H1 (cell line): ENCODE measurements around the gene TSEN54. TPM values are rescaled to one million over a fixed set of nuclear protein-coding genes. Genes with fewer than 3 reads are reported as not detected.

Source experiments
- CTCF ChIA-PET: fragments of 300-600 bp; sonication (Branson Sonifier 250); formaldehyde crosslinking; loops from one replicate; lab custom pipeline; 2021; ENCODE audit not compliant: partially characterized antibody; lab: Charles Lee
- POLR2A ChIA-PET: fragments of 300-600 bp; sonication (Branson Sonifier 250); formaldehyde crosslinking; loops from one replicate; lab custom pipeline; 2021; ENCODE audit warnings: inconsistent platforms; ENCODE audit not compliant: partially characterized antibody; lab: Charles Lee
- DNase-seq, 2 experiments: peaks; one replicate each; pipeline versions ENCODE4 v3.0.0 to v3.0.0-alpha.2; 2010 to 2022; ENCODE audit warnings: low spot score in 2 of 2, low read depth in 1 of 2, mixed read lengths in 1 of 2
- FAIRE-seq: peaks from 2 replicates; lab custom pipeline; 2011; peaks lifted over from hg19 to GRCh38; lab: Jason Lieb, UNC
- H2AFZ ChIP-seq: 2 replicates; pipeline ENCODE4 v1.8.1; 2012; ENCODE audit warnings: low read length, inconsistent platforms
- H2AK5ac ChIP-seq: 2 replicates; pipeline ENCODE4 v1.6.1; 2013; ENCODE audit warnings: low read depth, low read length
- H2BK120ac ChIP-seq: replicated peaks from 2 replicates; pipeline ENCODE3; 2013; ENCODE audit warnings: low read depth, low read length, inconsistent platforms
- H2BK12ac ChIP-seq: 2 replicates; pipeline ENCODE4 v1.6.1; 2013; ENCODE audit warnings: low read depth, low read length
- H2BK15ac ChIP-seq: 2 replicates; pipeline ENCODE4 v1.6.1; 2013; ENCODE audit warnings: low read length
- H2BK20ac ChIP-seq: 2 replicates; pipeline ENCODE4 v1.6.1; 2013; ENCODE audit warnings: low read length
- H2BK5ac ChIP-seq: 2 replicates; pipeline ENCODE4 v1.6.1; 2013; ENCODE audit warnings: low read depth, low read length
- H3K14ac ChIP-seq: 2 replicates; pipeline ENCODE4 v1.6.1; 2013; ENCODE audit warnings: inconsistent platforms; ENCODE audit not compliant: insufficient read length
- H3K18ac ChIP-seq: 2 replicates; pipeline ENCODE4 v1.6.1; 2013; ENCODE audit warnings: low read length; ENCODE audit errors: extremely low read depth
- H3K23ac ChIP-seq: 2 replicates; pipeline ENCODE4 v1.6.1; 2013; ENCODE audit warnings: inconsistent platforms; ENCODE audit not compliant: insufficient read length
- H3K23me2 ChIP-seq: 2 replicates; pipeline ENCODE4 v1.6.1; 2013; ENCODE audit warnings: low read depth, low read length
- H3K27ac ChIP-seq: 2 replicates; pipeline ENCODE4 v1.6.1; 2011; ENCODE audit warnings: low read depth, low read length, inconsistent platforms
- H3K27me3 ChIP-seq, 4 experiments: replicated peaks in 1 of 4; 1 replicate in 1 of 4; 2 replicates in 3 of 4; pipeline versions ENCODE4 v1.6.1 to v1.8.1; 2011 to 2013; ENCODE audit warnings: low read length in 3 of 4, mild to moderate bottlenecking in 3 of 4, inconsistent platforms in 2 of 4, mixed read lengths in 2 of 4, moderate library complexity in 1 of 4; ENCODE audit not compliant: control insufficient read depth in 3 of 4, insufficient read depth in 3 of 4; ENCODE audit errors: extremely low read depth in 1 of 4
- H3K36me3 ChIP-seq, 4 experiments: 2 replicates each; pipeline versions ENCODE4 v1.6.1 to v1.8.1; 2011 to 2013; ENCODE audit warnings: mild to moderate bottlenecking in 4 of 4, low read length in 3 of 4, moderate library complexity in 2 of 4, control low read depth in 1 of 4, inconsistent platforms in 1 of 4; ENCODE audit not compliant: insufficient read depth in 4 of 4, control insufficient read depth in 2 of 4
- H3K4ac ChIP-seq: replicated peaks from 2 replicates; pipeline ENCODE3; 2013; ENCODE audit warnings: low read length, low read depth, mixed read lengths, inconsistent platforms; ENCODE audit not compliant: insufficient read length
- H3K4me1 ChIP-seq, 4 experiments: replicated peaks in 1 of 4; 1 replicate in 1 of 4; 2 replicates in 3 of 4; pipeline versions ENCODE4 v1.6.1 to v1.8.1; 2011 to 2013; ENCODE audit warnings: low read length in 3 of 4, inconsistent platforms in 2 of 4, mixed read lengths in 1 of 4; ENCODE audit not compliant: insufficient read depth in 4 of 4, control insufficient read depth in 3 of 4
- H3K4me2 ChIP-seq, 2 experiments: 2 replicates each; pipeline versions ENCODE4 v1.6.1 to v1.8.1; 2011 to 2013; ENCODE audit warnings: low read depth in 2 of 2, low read length in 2 of 2, control low read depth in 1 of 2, inconsistent platforms in 1 of 2, mild to moderate bottlenecking in 1 of 2; ENCODE audit not compliant: insufficient read depth in 1 of 2
- H3K4me3 ChIP-seq, 4 experiments: fragments of 200-600, 300-600 bp in 1 of 4; sonication (generic), shearing (Covaris generic), sonication (Bioruptor Twin) in 1 of 4; 2 replicates each; pipeline versions ENCODE4 v1.5.1 to v1.8.1; 2011 to 2016; ENCODE audit warnings: low read length in 4 of 4, low read depth in 3 of 4, control low read depth in 2 of 4, inconsistent platforms in 2 of 4, mild to moderate bottlenecking in 2 of 4, mixed read lengths in 1 of 4, moderate library complexity in 1 of 4; ENCODE audit not compliant: insufficient read depth in 2 of 4; ENCODE audit errors: extremely low read depth in 1 of 4
- H3K56ac ChIP-seq: replicated peaks from 2 replicates; pipeline ENCODE3; 2013; ENCODE audit warnings: low read depth, mild to moderate bottlenecking, mixed read lengths, low read length, inconsistent platforms; ENCODE audit not compliant: insufficient read length
- H3K79me1 ChIP-seq: 2 replicates; pipeline ENCODE4 v1.6.1; 2013; ENCODE audit warnings: low read depth, low read length, control low read depth
- H3K79me2 ChIP-seq, 2 experiments: 2 replicates each; pipeline versions ENCODE4 v1.6.1 to v1.8.1; 2012 to 2013; ENCODE audit warnings: low read length in 2 of 2, mild to moderate bottlenecking in 2 of 2, inconsistent platforms in 1 of 2; ENCODE audit not compliant: insufficient read depth in 2 of 2, control insufficient read depth in 1 of 2
- H3K9ac ChIP-seq, 4 experiments: replicated peaks in 1 of 4; 1 replicate in 1 of 4; 2 replicates in 3 of 4; pipeline versions ENCODE4 v1.6.1 to v1.8.1; 2011 to 2013; ENCODE audit warnings: low read depth in 3 of 4, low read length in 3 of 4, control low read depth in 2 of 4, mild to moderate bottlenecking in 2 of 4, moderate library complexity in 2 of 4, inconsistent platforms in 1 of 4; ENCODE audit errors: extremely low read depth in 1 of 4
- H3K9me3 ChIP-seq, 2 experiments: 2 replicates each; pipeline versions ENCODE4 v1.6.1 to v1.8.1; 2012 to 2013; ENCODE audit warnings: mild to moderate bottlenecking in 2 of 2, moderate library complexity in 2 of 2, control low read depth in 1 of 2, inconsistent platforms in 1 of 2, low read depth in 1 of 2, low read length in 1 of 2, mixed read lengths in 1 of 2; ENCODE audit not compliant: insufficient read depth in 2 of 2
- H4K20me1 ChIP-seq, 2 experiments: replicated peaks in 1 of 2; 2 replicates each; pipeline versions ENCODE3 to v1.8.1; 2011 to 2013; ENCODE audit warnings: inconsistent platforms in 2 of 2, low read length in 2 of 2, mild to moderate bottlenecking in 1 of 2; ENCODE audit not compliant: insufficient read depth in 2 of 2, control insufficient read depth in 1 of 2
- H4K5ac ChIP-seq: 2 replicates; pipeline ENCODE4 v1.6.1; 2013; ENCODE audit warnings: low read length, low read depth, mixed read lengths, inconsistent platforms; ENCODE audit not compliant: insufficient read length
- H4K8ac ChIP-seq: 2 replicates; pipeline ENCODE4 v1.8.0; 2013; ENCODE audit warnings: mild to moderate bottlenecking, moderate library complexity, low read length, inconsistent platforms; ENCODE audit not compliant: insufficient read depth; ENCODE audit errors: extremely low read depth
- H4K91ac ChIP-seq: replicated peaks from 2 replicates; pipeline ENCODE3; 2013; ENCODE audit warnings: low read length, mixed read lengths, inconsistent platforms; ENCODE audit not compliant: insufficient read length
- BCL11A ChIP-seq, 2 experiments: IDR thresholded peaks; one replicate each; pipeline ENCODE4 v1.6.1; 2011; ENCODE audit warnings: low read depth in 2 of 2, low read length in 2 of 2, mild to moderate bottlenecking in 2 of 2
- BRCA1 ChIP-seq: IDR thresholded peaks from 2 replicates; pipeline ENCODE4 v1.6.1; 2012; ENCODE audit warnings: low read depth, low read length, improper control_type of control experiment
- KDM4A ChIP-seq: IDR thresholded peaks from one replicate; pipeline ENCODE4 v1.7.1; 2012; ENCODE audit warnings: low read depth, mild to moderate bottlenecking, moderate library complexity, low read length, inconsistent platforms; ENCODE audit not compliant: severe bottlenecking
- POLR2AphosphoS5 ChIP-seq: IDR thresholded peaks from 2 replicates; pipeline ENCODE4 v1.6.1; 2011; ENCODE audit warnings: low read depth, low read length
- WGBS, 2 experiments: shearing (Covaris generic) in 1 of 2; methylation state at CpG; one replicate each; pipeline versions ENCODE4 v1.1.6 to v1.1.7; 2013 to 2015; ENCODE audit warnings: low lambda C conversion rate in 2 of 2, mixed read lengths in 2 of 2, inconsistent platforms in 1 of 2, low coverage in 1 of 2, missing lambda C conversion rate in 1 of 2; ENCODE audit not compliant: insufficient replicate concordance in 2 of 2, insufficient coverage in 1 of 2, insufficient read length in 1 of 2; ENCODE audit errors: extremely low coverage in 1 of 2, missing lambda C conversion rate in 1 of 2; 5-methylcytosine and 5-hydroxymethylcytosine counted together
- polyA plus RNA-seq, 7 experiments: library from polyadenylated mRNA; depleted of rRNA in 3 of 7; stranded (reverse) in 5 of 7; unstranded in 2 of 7; fragments of >200 nt in 5 of 7; fragments of 200-250 nt in 2 of 7; gene quantifications; 1 replicate in 5 of 7; 2 replicates in 1 of 7; 4 replicates in 1 of 7; pipeline versions ENCODE4 v1.2.1 to v1.2.3, GENCODE V29; 2011 to 2013; ENCODE audit warnings: missing spikeins in 2 of 7, mixed read lengths in 2 of 7
- total RNA-seq: library from RNA; stranded (reverse); fragmentation: NEBNext Ultra II Directional; extraction: Animal tissue kit (Norgen Biotek cat#: 25700); gene quantifications from 2 replicates; pipeline ENCODE4 v1.2.1, GENCODE V29; 2021

TSEN54 gene
- total and polyA plus RNA-seq, 2 of the 8 experiments (the other 6 are each of a cell fraction or from before 2014, with no cell fraction given): 43.6 to 60.3 TPM

- H3K4me2 ChIP-seq: no peak overlapping the region
- POLR2A ChIA-PET: interaction anchor here (0.9 to 6.4 kb wide), 8 partner anchors 8 to 263 kb away, joined by 3 to 35 read pairs (median 4); partner anchors contain the start of genes CASKIN2 and TSEN54
- H2AFZ ChIP-seq: no peak overlapping the region
- no peaks in the 10 kb centered on the region for H3K4me1 ChIP-seq
- no peaks in the 10 kb centered on the region for H3K9me3 ChIP-seq
- WGBS, 2 experiments: 88% methylated on average over 17 of the region's 17 CpGs; no CpG with 5 or more reads in 1 of the 2 experiments
- H2BK5ac ChIP-seq: no peak overlapping the region
- no peak overlapping the region for H4K8ac ChIP-seq
- no peak overlapping the region; the same call in 1 of the 2 replicates for H3K27ac ChIP-seq
- no peak overlapping the region for H2BK20ac ChIP-seq
- no peaks in the 10 kb centered on the region for H3K79me1 ChIP-seq
- peaks cover 3 to 8% (median 6%) of the 10 kb centered on the region in 4 experiments; a peak in 6 of 8 replicates for H3K36me3 ChIP-seq
- no peak overlapping the region for H2BK12ac ChIP-seq
- no peaks in the 10 kb centered on the region for H3K27me3 ChIP-seq
- no peak overlapping the region for H3K4ac ChIP-seq
- H2BK120ac ChIP-seq: no peak overlapping the region
- H3K14ac ChIP-seq: no peak overlapping the region
- H3K79me2 ChIP-seq: no peaks in the 10 kb centered on the region
- no peak overlapping the region for H3K56ac ChIP-seq
- H3K23ac ChIP-seq: no peak overlapping the region
- no peak for FAIRE-seq
- no peaks in the 10 kb centered on the region for H3K23me2 ChIP-seq
- no peak overlapping the region for H3K18ac ChIP-seq
- no peak overlapping the region for H4K5ac ChIP-seq
- H3K9ac ChIP-seq: no peak overlapping the region
- DNase-seq: no peak
- no peak overlapping the region for H3K4me3 ChIP-seq
- H2AK5ac ChIP-seq: no peak overlapping the region
- H4K20me1 ChIP-seq: peaks cover 0 to 9% of the 10 kb centered on the region in 2 experiments
- H2BK15ac ChIP-seq: no peak overlapping the region
- H4K91ac ChIP-seq: no peak overlapping the region
- CTCF ChIA-PET: interaction anchor here (0.6 to 8.2 kb wide), 9 partner anchors 15 to 342 kb away, joined by 3 to 67 read pairs (median 5); partner anchors contain the start of genes SMIM5 and TSEN54
- TF ChIP-seq KDM4A: no peak
- no peak for TF ChIP-seq BRCA1
- TF ChIP-seq POLR2AphosphoS5: peak; percentile 26; the same call in 1 of the 2 replicates
- no peak for TF ChIP-seq BCL11A (IDR thresholded peaks at IDR 0.05; ENCODE audit: low read depth in 2 of 2, low read length in 2 of 2)
- TF ChIP-seq, all 59 proteins: peak for 1
Observed at GRCh38 chr17:75500419-75501216, 15.7 kb upstream of the TSEN54 start.
